ENCODE data around the gene GPC6.

Gene GPC6

DNA sequence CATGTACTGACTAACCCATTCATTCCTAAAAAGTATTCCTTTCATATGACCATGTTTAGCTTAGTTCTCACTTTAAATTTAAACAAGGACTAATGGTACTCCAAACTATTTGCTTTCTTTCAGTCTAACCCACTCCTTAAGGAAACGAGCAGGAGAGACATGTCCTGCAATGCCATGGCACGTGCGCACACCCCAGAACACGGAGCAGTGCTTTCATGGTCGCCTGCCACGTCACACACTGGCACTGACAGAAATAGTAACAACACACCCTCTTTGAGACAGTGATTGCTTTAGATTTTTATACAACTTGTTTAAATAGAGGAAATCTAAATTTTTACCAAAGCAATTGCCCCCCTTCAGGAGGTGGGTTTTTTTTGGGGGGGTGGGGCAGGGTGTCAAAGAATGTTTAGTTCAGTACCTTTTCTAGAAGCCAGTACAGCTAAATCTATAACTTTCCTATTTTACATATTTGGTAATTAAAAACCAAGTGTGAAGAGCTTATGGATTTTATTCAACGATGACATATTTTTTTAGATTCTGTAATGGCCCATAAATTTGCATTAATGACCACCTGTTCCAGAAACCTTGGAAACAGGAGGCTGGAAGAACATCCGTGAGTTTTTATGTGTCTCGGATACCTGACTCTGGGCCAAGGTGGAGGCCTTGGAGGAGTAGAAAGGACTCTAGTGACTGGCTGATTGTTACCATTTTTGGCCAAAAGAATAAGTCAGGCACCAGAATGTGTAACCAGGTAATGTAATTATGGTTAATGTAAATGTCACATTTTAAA is 1005.7 kb downstream of the GPC6 start:
- Histone ChIP-seq H3K9ac (ENCODE audit: low read length in 2 of 2) (no peak overlapping the region), H3K36me3 (ENCODE audit: control insufficient read depth in 2 of 2, insufficient read depth in 2 of 2, low read length in 2 of 2) (no peaks in the 10 kb centered on the region), H3K27me3 (ENCODE audit: control insufficient read depth in 1 of 2, insufficient read depth in 2 of 2, low read length in 2 of 2) (no peaks in the 10 kb centered on the region), H3K4me3 (ENCODE audit: low read length in 2 of 2) (no peak overlapping the region), H3K4me1 (ENCODE audit: control insufficient read depth, insufficient read depth, low read length) (no peaks in the 10 kb centered on the region), H3K27ac (ENCODE audit: low read length) (no peak overlapping the region), H3K9me3 (ENCODE audit: control insufficient read depth in 2 of 2, low read length in 2 of 2) (no peaks in the 10 kb centered on the region)

GRCh38 chr13:94232956-94233355 is 1006.3 kb downstream of the GPC6 start:
- Histone ChIP-seq H3K9ac (ENCODE audit: low read length in 2 of 2) (no peak overlapping the region), H3K4me3 (ENCODE audit: low read length in 2 of 2) (no peak overlapping the region), H3K27me3 (ENCODE audit: control insufficient read depth in 1 of 2, insufficient read depth in 2 of 2, low read length in 2 of 2) (no peaks in the 10 kb centered on the region), H3K36me3 (ENCODE audit: control insufficient read depth in 2 of 2, insufficient read depth in 2 of 2, low read length in 2 of 2) (no peaks in the 10 kb centered on the region), H3K4me1 (ENCODE audit: control insufficient read depth, insufficient read depth, low read length) (no peaks in the 10 kb centered on the region), H3K27ac (ENCODE audit: low read length) (no peak overlapping the region), H3K9me3 (ENCODE audit: control insufficient read depth in 2 of 2, low read length in 2 of 2) (no peaks in the 10 kb centered on the region)

GRCh38 chr13:94233401-94233800 is 1006.8 kb downstream of the GPC6 start:
- Histone ChIP-seq H3K27me3 (ENCODE audit: control insufficient read depth in 1 of 2, insufficient read depth in 2 of 2, low read length in 2 of 2) (no peaks in the 10 kb centered on the region), H3K9ac (ENCODE audit: low read length in 2 of 2) (no peak overlapping the region), H3K27ac (ENCODE audit: low read length) (no peak overlapping the region), H3K9me3 (ENCODE audit: control insufficient read depth in 2 of 2, low read length in 2 of 2) (no peaks in the 10 kb centered on the region), H3K4me3 (ENCODE audit: low read length in 2 of 2) (no peak overlapping the region), H3K4me1 (ENCODE audit: control insufficient read depth, insufficient read depth, low read length) (no peaks in the 10 kb centered on the region), H3K36me3 (ENCODE audit: control insufficient read depth in 2 of 2, insufficient read depth in 2 of 2, low read length in 2 of 2) (no peaks in the 10 kb centered on the region)

GRCh38 chr13:94233837-94234236 is 1007.2 kb downstream of the GPC6 start:
- H3K36me3 ChIP-seq (ENCODE audit: control insufficient read depth in 2 of 2, insufficient read depth in 2 of 2, low read length in 2 of 2): no peaks in the 10 kb centered on the region
- no peak overlapping the region for H3K4me3 ChIP-seq (ENCODE audit: low read length in 2 of 2)
- H3K9me3 ChIP-seq (ENCODE audit: control insufficient read depth in 2 of 2, low read length in 2 of 2): no peaks in the 10 kb centered on the region
- H3K9ac ChIP-seq (ENCODE audit: low read length in 2 of 2): no peak overlapping the region
- no peak overlapping the region for H3K27ac ChIP-seq (ENCODE audit: low read length)
- H3K27me3 ChIP-seq (ENCODE audit: control insufficient read depth in 1 of 2, insufficient read depth in 2 of 2, low read length in 2 of 2): no peaks in the 10 kb centered on the region
- H3K4me1 ChIP-seq (ENCODE audit: control insufficient read depth, insufficient read depth, low read length): no peaks in the 10 kb centered on the region

- Histone ChIP-seq H3K27ac (ENCODE audit: low read length) (no peak overlapping the region), H3K36me3 (ENCODE audit: control insufficient read depth in 2 of 2, insufficient read depth in 2 of 2, low read length in 2 of 2) (no peaks in the 10 kb centered on the region), H3K4me3 (ENCODE audit: low read length in 2 of 2) (no peak overlapping the region), H3K4me1 (ENCODE audit: control insufficient read depth, insufficient read depth, low read length) (no peaks in the 10 kb centered on the region), H3K27me3 (ENCODE audit: control insufficient read depth in 1 of 2, insufficient read depth in 2 of 2, low read length in 2 of 2) (no peaks in the 10 kb centered on the region), H3K9me3 (ENCODE audit: control insufficient read depth in 2 of 2, low read length in 2 of 2) (no peaks in the 10 kb centered on the region), H3K9ac (ENCODE audit: low read length in 2 of 2) (no peak overlapping the region)
Measured at GRCh38 chr13:94234738-94235137, 1008.1 kb downstream of the GPC6 start.

- Histone ChIP-seq H3K4me1 (ENCODE audit: control insufficient read depth, insufficient read depth, low read length) (no peaks in the 10 kb centered on the region), H3K27ac (ENCODE audit: low read length) (no peak overlapping the region), H3K36me3 (ENCODE audit: control insufficient read depth in 2 of 2, insufficient read depth in 2 of 2, low read length in 2 of 2) (no peaks in the 10 kb centered on the region), H3K4me3 (ENCODE audit: low read length in 2 of 2) (no peak overlapping the region), H3K9ac (ENCODE audit: low read length in 2 of 2) (no peak overlapping the region), H3K9me3 (ENCODE audit: control insufficient read depth in 2 of 2, low read length in 2 of 2) (no peaks in the 10 kb centered on the region), H3K27me3 (ENCODE audit: control insufficient read depth in 1 of 2, insufficient read depth in 2 of 2, low read length in 2 of 2) (no peaks in the 10 kb centered on the region)
Measured at GRCh38 chr13:94236132-94236531, 1009.5 kb downstream of the GPC6 start.

- H3K27ac ChIP-seq (ENCODE audit: low read length): no peak overlapping the region
- no peaks in the 10 kb centered on the region for H3K9me3 ChIP-seq (ENCODE audit: control insufficient read depth in 2 of 2, low read length in 2 of 2)
- no peak overlapping the region for H3K4me3 ChIP-seq (ENCODE audit: low read length in 2 of 2)
- no peaks in the 10 kb centered on the region for H3K27me3 ChIP-seq (ENCODE audit: control insufficient read depth in 1 of 2, insufficient read depth in 2 of 2, low read length in 2 of 2)
- no peak overlapping the region for H3K9ac ChIP-seq (ENCODE audit: low read length in 2 of 2)
- H3K4me1 ChIP-seq (ENCODE audit: control insufficient read depth, insufficient read depth, low read length): no peaks in the 10 kb centered on the region
- H3K36me3 ChIP-seq (ENCODE audit: control insufficient read depth in 2 of 2, insufficient read depth in 2 of 2, low read length in 2 of 2): no peaks in the 10 kb centered on the region
Measured at GRCh38 chr13:94236872-94237271, 1010.3 kb downstream of the GPC6 start.

DNA sequence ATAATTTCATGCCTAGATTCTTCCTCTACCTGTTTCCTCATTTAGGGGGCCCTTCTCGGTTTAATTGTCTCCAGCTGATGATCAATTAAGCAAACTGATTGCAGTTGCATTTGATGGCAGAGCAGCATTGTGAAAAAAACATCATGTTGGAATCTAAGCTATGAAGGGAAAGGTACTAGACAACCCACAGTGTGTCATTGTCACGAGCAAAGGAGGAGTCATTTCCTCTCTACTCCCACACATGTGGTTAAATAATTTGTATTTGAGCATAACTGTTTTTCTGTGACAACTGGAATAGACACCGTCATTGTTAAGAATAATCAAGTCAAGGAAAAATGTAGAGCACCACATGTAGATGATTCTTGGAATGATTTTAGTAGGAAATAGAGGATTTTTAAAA is 1012.5 kb downstream of the GPC6 start:
- H3K9ac ChIP-seq (ENCODE audit: low read length in 2 of 2): no peak overlapping the region
- H3K4me1 ChIP-seq (ENCODE audit: control insufficient read depth, insufficient read depth, low read length): no peaks in the 10 kb centered on the region
- no peak overlapping the region for H3K4me3 ChIP-seq (ENCODE audit: low read length in 2 of 2)
- no peak overlapping the region for H3K27ac ChIP-seq (ENCODE audit: low read length)
- no peaks in the 10 kb centered on the region for H3K36me3 ChIP-seq (ENCODE audit: control insufficient read depth in 2 of 2, insufficient read depth in 2 of 2, low read length in 2 of 2)
- H3K9me3 ChIP-seq (ENCODE audit: control insufficient read depth in 2 of 2, low read length in 2 of 2): no peaks in the 10 kb centered on the region
- no peaks in the 10 kb centered on the region for H3K27me3 ChIP-seq (ENCODE audit: control insufficient read depth in 1 of 2, insufficient read depth in 2 of 2, low read length in 2 of 2)

- H3K4me3 ChIP-seq (ENCODE audit: low read length in 2 of 2): no peak overlapping the region
- H3K27ac ChIP-seq (ENCODE audit: low read length): no peak overlapping the region
- H3K4me1 ChIP-seq (ENCODE audit: control insufficient read depth, insufficient read depth, low read length): no peaks in the 10 kb centered on the region
- H3K36me3 ChIP-seq (ENCODE audit: control insufficient read depth in 2 of 2, insufficient read depth in 2 of 2, low read length in 2 of 2): no peaks in the 10 kb centered on the region
- no peak overlapping the region for H3K9ac ChIP-seq (ENCODE audit: low read length in 2 of 2)
- H3K9me3 ChIP-seq (ENCODE audit: control insufficient read depth in 2 of 2, low read length in 2 of 2): peaks cover 0 to 4% of the 10 kb centered on the region in 2 donors
- no peaks in the 10 kb centered on the region for H3K27me3 ChIP-seq (ENCODE audit: control insufficient read depth in 1 of 2, insufficient read depth in 2 of 2, low read length in 2 of 2)
Measured at GRCh38 chr13:94242554-94242953, 1015.9 kb downstream of the GPC6 start.

DNA sequence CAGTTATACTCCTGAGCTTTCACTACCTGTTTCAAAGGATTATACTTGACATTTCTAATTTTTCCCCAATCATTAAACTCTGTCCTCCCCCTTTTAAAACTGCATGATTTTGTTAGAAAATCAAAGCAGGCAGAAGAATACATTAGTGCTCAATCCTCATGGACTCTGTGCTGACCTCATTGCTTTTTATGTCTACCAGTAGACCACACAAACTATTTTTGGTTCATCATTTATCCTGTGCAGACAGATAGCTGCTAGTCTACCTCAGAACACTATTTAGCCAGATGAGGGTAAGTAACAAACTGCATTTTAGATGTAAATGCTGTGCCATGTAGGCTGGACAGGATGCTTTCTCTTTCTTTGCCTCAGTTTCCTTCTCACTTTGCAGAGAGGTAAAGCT is 1016.9 kb downstream of the GPC6 start:
- H3K4me1 ChIP-seq (ENCODE audit: control insufficient read depth, insufficient read depth, low read length): no peaks in the 10 kb centered on the region
- H3K9me3 ChIP-seq (ENCODE audit: control insufficient read depth in 2 of 2, low read length in 2 of 2): peaks cover 0 to 4% of the 10 kb centered on the region in 2 donors
- no peak overlapping the region for H3K4me3 ChIP-seq (ENCODE audit: low read length in 2 of 2)
- H3K9ac ChIP-seq (ENCODE audit: low read length in 2 of 2): no peak overlapping the region
- no peak overlapping the region for H3K27ac ChIP-seq (ENCODE audit: low read length)
- no peaks in the 10 kb centered on the region for H3K36me3 ChIP-seq (ENCODE audit: control insufficient read depth in 2 of 2, insufficient read depth in 2 of 2, low read length in 2 of 2)
- H3K27me3 ChIP-seq (ENCODE audit: control insufficient read depth in 1 of 2, insufficient read depth in 2 of 2, low read length in 2 of 2): no peaks in the 10 kb centered on the region

- Histone ChIP-seq H3K9me3 (ENCODE audit: control insufficient read depth in 2 of 2, low read length in 2 of 2) (peaks cover 0 to 4% of the 10 kb centered on the region in 2 donors), H3K36me3 (ENCODE audit: control insufficient read depth in 2 of 2, insufficient read depth in 2 of 2, low read length in 2 of 2) (no peaks in the 10 kb centered on the region), H3K4me1 (ENCODE audit: control insufficient read depth, insufficient read depth, low read length) (no peaks in the 10 kb centered on the region), H3K27ac (ENCODE audit: low read length) (no peak overlapping the region), H3K9ac (ENCODE audit: low read length in 2 of 2) (no peak overlapping the region), H3K4me3 (ENCODE audit: low read length in 2 of 2) (no peak overlapping the region), H3K27me3 (ENCODE audit: control insufficient read depth in 1 of 2, insufficient read depth in 2 of 2, low read length in 2 of 2) (no peaks in the 10 kb centered on the region)
Measured at GRCh38 chr13:94246495-94246894, 1019.9 kb downstream of the GPC6 start.
